Fibroblast of villous mesenchyme (primary cell): ENCODE data around the gene CACNA1E. TPM values are rescaled to one million over a fixed set of nuclear protein-coding genes. Genes with fewer than 3 reads are reported as not detected.

ENCODE experiments used
- DNase-seq: peaks from one replicate; pipeline ENCODE4 v3.0.0-alpha.2; 2010; ENCODE audit warnings: low read depth
- H3K4me3 ChIP-seq: 2 replicates; pipeline ENCODE4 v1.5.1; 2011; ENCODE audit warnings: low read depth, mild to moderate bottlenecking, low read length
- CTCF ChIP-seq: IDR thresholded peaks from 2 replicates; pipeline ENCODE4 v1.5.1; 2012; ENCODE audit warnings: low read depth, mild to moderate bottlenecking, low read length; ENCODE audit not compliant: insufficient read depth
- total RNA-seq: library from RNA; depleted of rRNA; stranded (reverse); fragments of >200 nt; gene quantifications from 2 replicates; pipeline ENCODE4 v1.2.3, GENCODE V29; 2012

CACNA1E gene
- total RNA-seq, 1 donor: not detected

- no peak overlapping the region for H3K4me3 ChIP-seq
- no peak for TF ChIP-seq CTCF
- no peak for DNase-seq
Observed at GRCh38 chr1:181618559-181618958, 135.2 kb downstream of the CACNA1E start.

- no peak overlapping the region for H3K4me3 ChIP-seq
- no peak for TF ChIP-seq CTCF
- no peak for DNase-seq
Observed at GRCh38 chr1:181620183-181620582, 136.9 kb downstream of the CACNA1E start.

GRCh38 chr1:181623850-181624249 is 140.5 kb downstream of the CACNA1E start:
- TF ChIP-seq CTCF: no peak
- DNase-seq: no peak
- no peak overlapping the region for H3K4me3 ChIP-seq

GRCh38 chr1:181626279-181626938 is 143.1 kb downstream of the CACNA1E start:
- H3K4me3 ChIP-seq: no peak overlapping the region
- no peak for TF ChIP-seq CTCF
- DNase-seq: no peak

GRCh38 chr1:181630398-181630797 is 147.1 kb downstream of the CACNA1E start:
- no peak for DNase-seq
- no peak for TF ChIP-seq CTCF
- no peak overlapping the region for H3K4me3 ChIP-seq

- DNase-seq: no peak
- H3K4me3 ChIP-seq: no peak overlapping the region
- no peak for TF ChIP-seq CTCF
Observed at GRCh38 chr1:181630838-181631237, 147.5 kb downstream of the CACNA1E start.

GRCh38 chr1:181632492-181632891 is 149.2 kb downstream of the CACNA1E start:
- no peak for TF ChIP-seq CTCF
- H3K4me3 ChIP-seq: no peak overlapping the region
- no peak for DNase-seq
